GM12878 (cell line): ENCODE data around the gene ARSI.

Experiments
- CREM ChIP-seq: IDR thresholded peaks from 2 replicates; pipeline ENCODE4 v1.6.1; 2014; ENCODE audit warnings: antibody characterized with exemption, low read depth
- EZH2 ChIP-seq: IDR thresholded peaks from 2 replicates; pipeline ENCODE4 v1.6.1; 2012; ENCODE audit warnings: low read depth, mild to moderate bottlenecking, control low read depth, inconsistent platforms, low read length, borderline replicate concordance; ENCODE audit not compliant: control insufficient read depth
- HCFC1 ChIP-seq: fragments of 150-350 bp; IDR thresholded peaks from 2 replicates; pipeline ENCODE4 v1.6.1; 2014; ENCODE audit warnings: low read length
- KAT2A ChIP-seq: conservative IDR thresholded peaks from 2 replicates; pipeline ENCODE4 v1.6.1; 2011; ENCODE audit warnings: low read depth, low read length; ENCODE audit not compliant: control insufficient read depth
- RFX5 ChIP-seq: IDR thresholded peaks from 2 replicates; pipeline ENCODE4 v1.6.1; 2011; ENCODE audit warnings: low read depth, low read length, improper control_type of control experiment
- TF ChIP-seq, protein P1 (sequence below): fragments of 450-650 bp; IDR thresholded peaks from 2 replicates; pipeline ENCODE4 v1.6.1; 2017; ENCODE audit warnings: borderline replicate concordance
- TF ChIP-seq, protein P2 (sequence below), 3 experiments: IDR thresholded peaks in 2 of 3; conservative IDR thresholded peaks in 1 of 3; 2 replicates each; pipeline ENCODE4 v1.5.1; 2011; ENCODE audit warnings: low read depth in 3 of 3, low read length in 3 of 3, mild to moderate bottlenecking in 3 of 3, control low read depth in 2 of 3, moderate library complexity in 2 of 3, inconsistent platforms in 1 of 3, mixed read lengths in 1 of 3; ENCODE audit not compliant: control insufficient read depth in 2 of 3, insufficient read depth in 1 of 3; ENCODE audit errors: extremely low read depth in 1 of 3

DNA sequence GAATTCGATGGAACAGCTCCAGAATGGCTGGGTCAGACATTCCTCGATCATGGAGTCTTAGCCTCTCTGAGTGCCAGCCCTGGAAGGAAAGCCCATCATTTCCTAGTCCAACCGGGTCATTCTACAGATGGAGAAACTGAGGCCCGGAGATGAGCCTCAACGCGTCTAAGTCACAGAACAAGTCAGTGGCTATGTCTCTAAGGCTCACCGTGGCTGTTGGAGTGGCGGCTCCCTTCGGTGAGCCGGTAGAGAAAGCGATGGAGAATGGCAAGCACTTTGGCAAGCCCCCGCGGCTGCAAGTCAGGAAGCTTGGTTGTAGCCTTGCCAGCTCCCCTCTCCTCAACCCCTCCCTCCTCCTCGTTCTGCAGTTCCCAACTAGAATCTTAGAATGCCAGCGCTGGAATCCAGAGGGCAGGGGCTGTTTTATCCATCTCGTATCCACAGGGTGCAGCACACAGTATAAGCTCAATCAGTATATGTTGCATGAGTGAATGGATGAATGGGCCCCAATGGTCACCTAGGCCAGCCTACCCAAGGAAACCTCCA, 438 bp upstream of the ARSI start:
- TF ChIP-seq KAT2A (no peak), EZH2 (no peak), RFX5 (no peak), CREM (no peak), HCFC1 (no peak)
- TF ChIP-seq, protein P1, sequence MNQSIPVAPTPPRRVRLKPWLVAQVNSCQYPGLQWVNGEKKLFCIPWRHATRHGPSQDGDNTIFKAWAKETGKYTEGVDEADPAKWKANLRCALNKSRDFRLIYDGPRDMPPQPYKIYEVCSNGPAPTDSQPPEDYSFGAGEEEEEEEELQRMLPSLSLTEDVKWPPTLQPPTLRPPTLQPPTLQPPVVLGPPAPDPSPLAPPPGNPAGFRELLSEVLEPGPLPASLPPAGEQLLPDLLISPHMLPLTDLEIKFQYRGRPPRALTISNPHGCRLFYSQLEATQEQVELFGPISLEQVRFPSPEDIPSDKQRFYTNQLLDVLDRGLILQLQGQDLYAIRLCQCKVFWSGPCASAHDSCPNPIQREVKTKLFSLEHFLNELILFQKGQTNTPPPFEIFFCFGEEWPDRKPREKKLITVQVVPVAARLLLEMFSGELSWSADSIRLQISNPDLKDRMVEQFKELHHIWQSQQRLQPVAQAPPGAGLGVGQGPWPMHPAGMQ = no peak
- TF ChIP-seq, protein P2, sequence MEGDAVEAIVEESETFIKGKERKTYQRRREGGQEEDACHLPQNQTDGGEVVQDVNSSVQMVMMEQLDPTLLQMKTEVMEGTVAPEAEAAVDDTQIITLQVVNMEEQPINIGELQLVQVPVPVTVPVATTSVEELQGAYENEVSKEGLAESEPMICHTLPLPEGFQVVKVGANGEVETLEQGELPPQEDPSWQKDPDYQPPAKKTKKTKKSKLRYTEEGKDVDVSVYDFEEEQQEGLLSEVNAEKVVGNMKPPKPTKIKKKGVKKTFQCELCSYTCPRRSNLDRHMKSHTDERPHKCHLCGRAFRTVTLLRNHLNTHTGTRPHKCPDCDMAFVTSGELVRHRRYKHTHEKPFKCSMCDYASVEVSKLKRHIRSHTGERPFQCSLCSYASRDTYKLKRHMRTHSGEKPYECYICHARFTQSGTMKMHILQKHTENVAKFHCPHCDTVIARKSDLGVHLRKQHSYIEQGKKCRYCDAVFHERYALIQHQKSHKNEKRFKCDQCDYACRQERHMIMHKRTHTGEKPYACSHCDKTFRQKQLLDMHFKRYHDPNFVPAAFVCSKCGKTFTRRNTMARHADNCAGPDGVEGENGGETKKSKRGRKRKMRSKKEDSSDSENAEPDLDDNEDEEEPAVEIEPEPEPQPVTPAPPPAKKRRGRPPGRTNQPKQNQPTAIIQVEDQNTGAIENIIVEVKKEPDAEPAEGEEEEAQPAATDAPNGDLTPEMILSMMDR (IDR thresholded peaks at IDR 0.05 in 2 of 3, conservative IDR thresholded peaks at IDR 0.05 in 1 of 3; ENCODE audit: control insufficient read depth in 2 of 3, extremely low read depth in 1 of 3, insufficient read depth in 1 of 3, low read depth in 3 of 3, low read length in 3 of 3) = no peak
